HFF-Myc (cell line): ENCODE results near the gene ZNF263.

Source experiments
- DNase-seq: peaks from one replicate; pipeline ENCODE4 v3.0.0-alpha.2; 2011; ENCODE audit warnings: low read depth; ENCODE audit errors: extremely low read depth
- H3K4me3 ChIP-seq: replicated peaks from 2 replicates; pipeline ENCODE4 v1.5.1; 2011; ENCODE audit warnings: low read depth, mild to moderate bottlenecking, control low read depth, low read length
- TF ChIP-seq, protein P1 (sequence below): IDR thresholded peaks from 2 replicates; pipeline ENCODE4 v1.5.1; 2012; ENCODE audit warnings: mild to moderate bottlenecking, low read depth, low read length, control low read depth; ENCODE audit errors: missing control alignments

The ZNF263 gene

DNA sequence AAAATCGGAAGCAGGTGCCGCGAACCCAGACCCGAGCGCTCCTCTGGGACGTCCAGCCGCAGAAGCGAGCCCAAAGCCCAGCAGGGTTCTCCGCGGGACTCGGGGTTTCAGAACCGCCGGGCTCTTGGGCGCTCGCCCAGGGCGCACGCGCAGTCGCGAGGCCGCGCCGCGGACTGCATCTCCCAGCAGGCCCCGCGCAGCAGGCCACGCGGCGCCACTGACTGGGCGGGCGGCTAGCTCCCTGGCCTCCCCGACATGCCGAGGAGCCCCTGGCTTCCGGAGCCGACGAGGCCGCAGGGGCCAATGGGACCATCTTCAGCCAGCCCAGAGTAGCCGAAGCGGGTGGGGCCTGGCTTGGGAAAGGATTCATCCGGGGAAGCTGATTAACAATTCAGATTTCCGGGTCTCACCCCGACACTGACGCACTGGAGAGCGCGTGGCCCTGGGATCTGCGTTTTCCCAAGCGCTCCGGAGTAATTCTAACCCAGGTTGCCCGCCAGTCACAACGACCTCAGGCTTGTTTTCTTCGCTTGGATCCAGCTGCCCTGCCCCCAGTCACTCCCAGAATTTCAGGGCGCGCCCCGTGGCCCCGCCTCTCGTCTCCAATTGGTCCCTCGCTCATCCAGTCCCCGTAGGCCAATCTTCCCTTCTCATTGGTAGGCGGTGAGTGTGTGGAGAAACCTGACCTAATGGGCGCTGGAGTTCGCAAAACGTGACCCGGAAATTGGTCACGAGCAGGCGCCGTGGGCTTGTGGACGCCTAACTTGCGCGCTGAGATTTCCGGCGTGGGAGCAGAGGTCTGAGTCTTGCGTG, at the start of gene ZNF263:
TSS of gene ZNF263 (plus strand) at position 762 of the 813 bp plus-strand sequence. CDS start 328 bp downstream, outside the sequence.
- H3K4me3 ChIP-seq: peak within 1 kb of the TSS; percentile 100
- peak; percentile 97 for DNase-seq
- TF ChIP-seq, protein P1, sequence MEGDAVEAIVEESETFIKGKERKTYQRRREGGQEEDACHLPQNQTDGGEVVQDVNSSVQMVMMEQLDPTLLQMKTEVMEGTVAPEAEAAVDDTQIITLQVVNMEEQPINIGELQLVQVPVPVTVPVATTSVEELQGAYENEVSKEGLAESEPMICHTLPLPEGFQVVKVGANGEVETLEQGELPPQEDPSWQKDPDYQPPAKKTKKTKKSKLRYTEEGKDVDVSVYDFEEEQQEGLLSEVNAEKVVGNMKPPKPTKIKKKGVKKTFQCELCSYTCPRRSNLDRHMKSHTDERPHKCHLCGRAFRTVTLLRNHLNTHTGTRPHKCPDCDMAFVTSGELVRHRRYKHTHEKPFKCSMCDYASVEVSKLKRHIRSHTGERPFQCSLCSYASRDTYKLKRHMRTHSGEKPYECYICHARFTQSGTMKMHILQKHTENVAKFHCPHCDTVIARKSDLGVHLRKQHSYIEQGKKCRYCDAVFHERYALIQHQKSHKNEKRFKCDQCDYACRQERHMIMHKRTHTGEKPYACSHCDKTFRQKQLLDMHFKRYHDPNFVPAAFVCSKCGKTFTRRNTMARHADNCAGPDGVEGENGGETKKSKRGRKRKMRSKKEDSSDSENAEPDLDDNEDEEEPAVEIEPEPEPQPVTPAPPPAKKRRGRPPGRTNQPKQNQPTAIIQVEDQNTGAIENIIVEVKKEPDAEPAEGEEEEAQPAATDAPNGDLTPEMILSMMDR: no peak

- H3K4me3 ChIP-seq: peak overlapping the region; percentile 93
- TF ChIP-seq, protein P1: no peak
- no peak for DNase-seq
These were observed 48.8 kb upstream of the ZNF263 start for GRCh38 chr16:3234543-3234856.

DNA sequence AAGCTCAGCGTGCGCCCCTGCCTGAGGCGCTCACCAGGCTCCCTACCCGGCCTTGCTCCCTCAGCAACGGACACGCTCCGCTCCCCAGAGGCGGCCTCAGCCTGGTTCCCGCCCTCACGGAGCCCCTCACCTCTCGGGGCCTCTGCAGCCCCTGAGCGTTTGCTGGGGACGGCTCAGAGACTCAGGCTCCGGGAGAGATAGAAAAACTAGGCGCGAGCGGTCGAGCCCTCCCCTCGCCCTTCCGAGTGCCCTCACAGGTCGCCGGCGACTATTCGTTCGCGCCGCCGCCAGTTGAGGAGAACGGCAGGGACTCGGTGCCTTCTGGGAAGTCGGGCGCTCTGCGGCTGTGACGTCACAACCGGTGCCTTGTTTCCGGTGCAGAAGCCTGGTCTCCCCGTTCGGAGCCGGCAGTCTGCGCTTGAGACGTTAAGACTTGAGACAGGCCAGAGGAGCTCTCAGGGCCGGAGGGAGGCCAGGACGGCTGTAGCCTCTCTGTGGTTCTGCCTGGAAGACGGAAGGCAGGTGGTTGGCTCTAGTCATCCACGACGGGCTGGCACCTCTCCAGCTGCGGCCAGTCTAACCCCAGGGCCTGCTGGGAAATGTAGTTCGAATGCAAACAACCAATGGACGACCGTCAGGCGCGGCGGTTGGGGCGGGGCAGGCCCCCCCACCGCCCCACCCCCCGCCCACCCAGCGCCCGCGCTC, 48.3 kb upstream of the ZNF263 start, which contains the start of gene ZNF200:
TSS of gene ZNF200 (minus strand) at position 302 of the 705 bp plus-strand sequence. CDS start 1,403 bp downstream, outside the sequence.
- peak; percentile 74 for DNase-seq

DNA sequence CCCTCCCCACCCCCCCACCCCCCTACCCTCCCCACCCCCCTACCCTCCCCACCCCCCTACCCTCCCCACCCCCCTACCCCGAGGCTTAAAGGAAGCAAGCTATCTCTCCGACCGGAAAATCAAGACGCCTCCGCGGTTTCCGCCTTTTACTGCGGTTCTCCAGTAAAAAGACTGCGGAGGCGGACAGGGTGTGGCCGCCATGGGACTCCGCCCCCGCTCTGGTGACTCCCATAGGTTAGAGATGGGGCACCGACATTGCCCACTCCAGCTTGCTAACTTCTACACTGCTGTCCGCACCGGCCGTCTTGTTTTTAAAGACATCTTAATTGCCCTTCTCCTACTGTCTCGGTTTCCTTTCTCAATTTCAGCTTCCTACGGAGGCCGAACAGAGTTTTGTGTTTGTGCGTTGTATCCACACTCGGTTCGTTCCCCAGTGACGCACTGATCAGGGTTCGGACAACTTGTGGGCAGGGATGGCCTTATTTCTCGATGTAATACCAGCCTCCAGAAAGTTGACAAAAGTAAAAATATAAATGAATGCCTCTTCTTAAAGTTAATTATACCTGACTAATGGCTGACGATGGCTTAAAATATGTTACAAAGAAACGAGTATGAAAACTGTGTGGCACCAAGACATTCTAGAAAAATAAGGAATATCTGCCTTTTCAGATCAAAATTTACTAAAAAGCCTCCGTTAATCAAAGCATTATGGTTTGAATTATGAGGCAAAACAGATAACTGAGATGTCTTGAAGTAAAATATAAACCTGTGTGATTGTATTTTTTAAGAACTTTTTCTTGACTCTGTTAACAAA, 47.2 kb upstream of the ZNF263 start:
- TF ChIP-seq, protein P1: no peak
- no peak for DNase-seq
- no peak overlapping the region for H3K4me3 ChIP-seq

More for the DNA sequence above, 48.3 kb upstream of the ZNF263 start, which contains the start of gene ZNF200:
- peak within 1 kb of the TSS; percentile 93 for H3K4me3 ChIP-seq
- TF ChIP-seq, protein P1: no peak

- no peak overlapping the region for H3K4me3 ChIP-seq
- TF ChIP-seq, protein P1: no peak
These were observed 41.5 kb upstream of the ZNF263 start for GRCh38 chr16:3241761-3242160.

GRCh38 chr16:3242709-3243108, 40.6 kb upstream of the ZNF263 start:
- TF ChIP-seq, protein P1: no peak
- H3K4me3 ChIP-seq: no peak overlapping the region
- no peak for DNase-seq

More at GRCh38 chr16:3241761-3242160, 41.5 kb upstream of the ZNF263 start:
- DNase-seq: no peak
